ENCODE results near the gene GSPT2.
A peak's percentile ranks its signal among the peaks of the same experiment; 100 is the strongest.

The GSPT2 gene

DNA sequence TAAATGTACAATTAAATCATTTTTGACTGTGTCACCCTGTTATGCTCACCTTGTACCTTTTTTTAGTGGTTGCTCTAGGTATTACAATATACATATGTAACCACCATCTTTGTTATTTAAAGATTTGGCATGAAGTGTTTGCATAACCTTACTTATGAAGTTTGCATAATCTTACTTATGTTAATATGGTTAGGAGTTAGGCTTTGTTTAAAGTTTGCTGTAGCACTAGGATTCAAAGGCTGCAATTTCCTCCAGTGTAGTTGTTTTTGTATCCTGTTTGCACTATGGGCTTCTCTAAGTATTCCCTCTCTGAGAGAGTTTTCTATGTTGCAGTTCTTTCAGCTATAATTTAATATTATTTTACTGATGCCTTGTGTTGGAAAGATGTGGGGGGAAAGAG is 15.0 kb upstream of the GSPT2 start:
- no peak overlapping the region for H3K4me3 ChIP-seq (ENCODE audit: low read length)
- H2AK5ac ChIP-seq (ENCODE audit: low read length), result no peak overlapping the region
- H3K18ac ChIP-seq (ENCODE audit: low read length), result no peak overlapping the region
- H3K23ac ChIP-seq (ENCODE audit: low read length), result no peak overlapping the region
- H3K4me1 ChIP-seq (ENCODE audit: control insufficient read depth, low read depth, low read length), result no peaks in the 10 kb centered on the region
- no peak overlapping the region for H4K8ac ChIP-seq (ENCODE audit: low read depth, low read length)
- no peaks in the 10 kb centered on the region for H3K79me1 ChIP-seq (ENCODE audit: low read length)
- no peak for DNase-seq
- H3K9ac ChIP-seq (ENCODE audit: low read length), result no peak overlapping the region
- no peak overlapping the region for H4K5ac ChIP-seq (ENCODE audit: low read length)
- no peak overlapping the region for H2BK15ac ChIP-seq (replicated peaks; ENCODE audit: low read depth)
- no peak overlapping the region for H3K4ac ChIP-seq (ENCODE audit: low read depth, low read length)
- no peaks in the 10 kb centered on the region for H3K79me2 ChIP-seq (ENCODE audit: control insufficient read depth, insufficient read depth, low read length)
- H3K27ac ChIP-seq (ENCODE audit: low read depth, low read length), result no peak overlapping the region
- no peak overlapping the region for H3K4me2 ChIP-seq (ENCODE audit: low read length)
- no peak overlapping the region for H2BK5ac ChIP-seq (ENCODE audit: low read length)
- H3K27me3 ChIP-seq (ENCODE audit: insufficient read depth, low read length, poor library complexity), result no peaks in the 10 kb centered on the region
- H2BK120ac ChIP-seq (ENCODE audit: low read depth, low read length), result no peak overlapping the region
- no peaks in the 10 kb centered on the region for H3K36me3 ChIP-seq (ENCODE audit: control insufficient read depth, insufficient read depth, low read length)
- H3K56ac ChIP-seq (ENCODE audit: low read length), result no peak overlapping the region

DNA sequence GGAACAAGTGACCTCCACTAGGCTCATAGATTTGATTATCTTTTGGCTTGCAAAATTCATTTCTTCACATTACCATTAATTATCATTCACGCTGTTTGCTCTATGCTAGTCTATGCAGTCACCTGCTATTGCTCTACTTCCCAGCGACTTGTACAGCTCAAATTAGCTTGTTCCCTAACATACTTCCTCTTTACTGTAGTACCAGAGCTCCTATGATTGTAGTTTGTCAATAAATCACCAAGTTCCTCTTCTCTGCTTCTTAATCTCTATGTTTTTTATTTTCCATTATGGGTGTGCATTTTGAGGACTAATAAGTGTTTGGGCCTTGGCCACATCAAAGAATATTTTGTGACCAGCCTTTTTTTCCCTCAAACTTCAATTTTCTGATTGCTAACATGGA is 6.2 kb upstream of the GSPT2 start:
- Histone ChIP-seq H3K36me3 (ENCODE audit: control insufficient read depth, insufficient read depth, low read length) (no peaks in the 10 kb centered on the region), H3K4me3 (ENCODE audit: low read length) (no peak overlapping the region), H2BK15ac (replicated peaks; ENCODE audit: low read depth) (no peak overlapping the region), H4K8ac (ENCODE audit: low read depth, low read length) (no peak overlapping the region), H2BK5ac (ENCODE audit: low read length) (no peak overlapping the region), H3K79me2 (ENCODE audit: control insufficient read depth, insufficient read depth, low read length) (no peaks in the 10 kb centered on the region), H3K56ac (ENCODE audit: low read length) (no peak overlapping the region), H3K27ac (ENCODE audit: low read depth, low read length) (no peak overlapping the region), H3K18ac (ENCODE audit: low read length) (no peak overlapping the region), H2AK5ac (ENCODE audit: low read length) (no peak overlapping the region), H3K4me2 (ENCODE audit: low read length) (no peak overlapping the region), H4K5ac (ENCODE audit: low read length) (no peak overlapping the region), H3K4ac (ENCODE audit: low read depth, low read length) (no peak overlapping the region), H3K9ac (ENCODE audit: low read length) (no peak overlapping the region), H3K79me1 (ENCODE audit: low read length) (no peaks in the 10 kb centered on the region), H3K27me3 (ENCODE audit: insufficient read depth, low read length, poor library complexity) (no peaks in the 10 kb centered on the region), H3K23ac (ENCODE audit: low read length) (no peak overlapping the region), H2BK120ac (ENCODE audit: low read depth, low read length) (no peak overlapping the region), H3K4me1 (ENCODE audit: control insufficient read depth, low read depth, low read length) (no peaks in the 10 kb centered on the region)
- no CpG with 5 or more reads among the region's 2 CpGs for WGBS (ENCODE audit: extremely low coverage, insufficient coverage, low lambda C conversion rate)
- no peak for DNase-seq

DNA sequence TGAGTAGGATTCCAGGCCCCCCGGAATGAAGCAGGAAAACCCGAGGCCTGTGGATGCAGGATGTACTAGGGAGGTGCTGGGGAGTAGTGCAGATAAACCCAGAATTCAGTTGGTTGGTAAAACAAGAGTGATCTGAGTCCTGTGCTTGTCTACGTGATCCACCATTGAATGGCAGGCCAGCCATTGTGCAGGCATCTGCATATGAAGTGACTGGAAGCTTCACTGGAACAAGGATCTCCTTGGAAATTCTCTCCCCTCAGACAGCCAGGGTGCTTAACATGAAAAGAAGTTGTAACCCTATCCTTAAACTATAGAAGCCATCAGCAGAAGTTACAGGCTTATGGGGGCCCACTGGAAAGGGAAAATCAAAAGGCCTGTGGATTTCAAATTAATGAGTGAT is 656 bp upstream of the GSPT2 start:
- Histone ChIP-seq H2BK15ac (replicated peaks; ENCODE audit: low read depth) (no peak overlapping the region), H3K4me2 (ENCODE audit: low read length) (no peak overlapping the region), H3K36me3 (ENCODE audit: control insufficient read depth, insufficient read depth, low read length) (no peaks in the 10 kb centered on the region), H2BK5ac (ENCODE audit: low read length) (no peak overlapping the region), H3K18ac (ENCODE audit: low read length) (no peak overlapping the region), H3K4ac (ENCODE audit: low read depth, low read length) (peak overlapping the region; percentile 16), H3K23ac (ENCODE audit: low read length) (no peak overlapping the region), H3K79me2 (ENCODE audit: control insufficient read depth, insufficient read depth, low read length) (peaks cover 7% of the 10 kb centered on the region), H4K8ac (ENCODE audit: low read depth, low read length) (no peak overlapping the region), H3K79me1 (ENCODE audit: low read length) (no peaks in the 10 kb centered on the region), H3K27ac (ENCODE audit: low read depth, low read length) (no peak overlapping the region), H2BK120ac (ENCODE audit: low read depth, low read length) (no peak overlapping the region), H3K4me1 (ENCODE audit: control insufficient read depth, low read depth, low read length) (no peaks in the 10 kb centered on the region), H3K56ac (ENCODE audit: low read length) (peak overlapping the region; percentile 42), H3K9ac (ENCODE audit: low read length) (no peak overlapping the region), H3K4me3 (ENCODE audit: low read length) (no peak overlapping the region), H4K5ac (ENCODE audit: low read length) (no peak overlapping the region), H2AK5ac (ENCODE audit: low read length) (no peak overlapping the region), H3K27me3 (ENCODE audit: insufficient read depth, low read length, poor library complexity) (no peaks in the 10 kb centered on the region)
- no CpG with 5 or more reads among the region's 3 CpGs for WGBS (ENCODE audit: extremely low coverage, insufficient coverage, low lambda C conversion rate)
- no peak for DNase-seq

DNA sequence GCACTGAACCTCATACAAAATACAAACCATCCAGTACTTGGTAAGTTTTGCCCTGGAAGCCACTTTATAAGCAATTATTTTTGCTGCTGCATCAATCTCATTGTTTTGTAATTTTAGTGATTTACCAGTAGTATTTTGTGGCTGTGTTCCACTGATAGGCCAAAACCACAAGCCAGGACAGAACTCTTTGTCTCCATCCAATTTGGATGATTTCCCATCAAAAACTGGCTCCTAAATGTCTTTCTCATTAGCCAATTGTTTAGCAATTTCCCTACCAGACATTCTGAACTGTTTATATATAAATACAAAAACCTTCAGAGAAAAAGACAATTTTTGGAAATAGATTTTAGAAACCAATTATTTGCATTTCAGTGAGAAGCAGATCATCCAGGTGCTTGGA is 4.4 kb downstream of the GSPT2 start:
- no peak overlapping the region for H3K23ac ChIP-seq (ENCODE audit: low read length)
- H3K9ac ChIP-seq (ENCODE audit: low read length), result no peak overlapping the region
- no peak overlapping the region for H2BK5ac ChIP-seq (ENCODE audit: low read length)
- H3K36me3 ChIP-seq (ENCODE audit: control insufficient read depth, insufficient read depth, low read length), result no peaks in the 10 kb centered on the region
- no peak overlapping the region for H3K56ac ChIP-seq (ENCODE audit: low read length)
- H3K79me2 ChIP-seq (ENCODE audit: control insufficient read depth, insufficient read depth, low read length), result peaks cover 7% of the 10 kb centered on the region
- no peak overlapping the region for H4K8ac ChIP-seq (ENCODE audit: low read depth, low read length)
- H3K27me3 ChIP-seq (ENCODE audit: insufficient read depth, low read length, poor library complexity), result no peaks in the 10 kb centered on the region
- H4K5ac ChIP-seq (ENCODE audit: low read length), result no peak overlapping the region
- H3K18ac ChIP-seq (ENCODE audit: low read length), result no peak overlapping the region
- H3K4me2 ChIP-seq (ENCODE audit: low read length), result no peak overlapping the region
- no peak overlapping the region for H2BK15ac ChIP-seq (replicated peaks; ENCODE audit: low read depth)
- H2BK120ac ChIP-seq (ENCODE audit: low read depth, low read length), result no peak overlapping the region
- no peak for DNase-seq
- no peaks in the 10 kb centered on the region for H3K4me1 ChIP-seq (ENCODE audit: control insufficient read depth, low read depth, low read length)
- H3K27ac ChIP-seq (ENCODE audit: low read depth, low read length), result no peak overlapping the region
- H3K79me1 ChIP-seq (ENCODE audit: low read length), result no peaks in the 10 kb centered on the region
- H3K4me3 ChIP-seq (ENCODE audit: low read length), result no peak overlapping the region
- H2AK5ac ChIP-seq (ENCODE audit: low read length), result no peak overlapping the region
- H3K4ac ChIP-seq (ENCODE audit: low read depth, low read length), result no peak overlapping the region

- Histone ChIP-seq H3K4me3 (ENCODE audit: low read length) (no peak overlapping the region), H3K56ac (ENCODE audit: low read length) (no peak overlapping the region), H3K9ac (ENCODE audit: low read length) (no peak overlapping the region), H3K79me1 (ENCODE audit: low read length) (no peaks in the 10 kb centered on the region), H3K4ac (ENCODE audit: low read depth, low read length) (no peak overlapping the region), H3K79me2 (ENCODE audit: control insufficient read depth, insufficient read depth, low read length) (no peaks in the 10 kb centered on the region), H3K36me3 (ENCODE audit: control insufficient read depth, insufficient read depth, low read length) (no peaks in the 10 kb centered on the region), H4K5ac (ENCODE audit: low read length) (no peak overlapping the region), H2BK120ac (ENCODE audit: low read depth, low read length) (no peak overlapping the region), H3K27me3 (ENCODE audit: insufficient read depth, low read length, poor library complexity) (no peaks in the 10 kb centered on the region), H2BK5ac (ENCODE audit: low read length) (no peak overlapping the region), H3K4me1 (ENCODE audit: control insufficient read depth, low read depth, low read length) (no peaks in the 10 kb centered on the region), H3K18ac (ENCODE audit: low read length) (no peak overlapping the region), H4K8ac (ENCODE audit: low read depth, low read length) (no peak overlapping the region), H2BK15ac (replicated peaks; ENCODE audit: low read depth) (no peak overlapping the region), H3K27ac (ENCODE audit: low read depth, low read length) (no peak overlapping the region), H3K4me2 (ENCODE audit: low read length) (no peak overlapping the region), H2AK5ac (ENCODE audit: low read length) (no peak overlapping the region), H3K23ac (ENCODE audit: low read length) (no peak overlapping the region)
- peak; percentile 54 for DNase-seq
- no CpG with 5 or more reads among the region's 6 CpGs for WGBS (ENCODE audit: extremely low coverage, insufficient coverage, low lambda C conversion rate)
Observed at GRCh38 chrX:51759055-51759839, 16.0 kb downstream of the GSPT2 start.

DNA sequence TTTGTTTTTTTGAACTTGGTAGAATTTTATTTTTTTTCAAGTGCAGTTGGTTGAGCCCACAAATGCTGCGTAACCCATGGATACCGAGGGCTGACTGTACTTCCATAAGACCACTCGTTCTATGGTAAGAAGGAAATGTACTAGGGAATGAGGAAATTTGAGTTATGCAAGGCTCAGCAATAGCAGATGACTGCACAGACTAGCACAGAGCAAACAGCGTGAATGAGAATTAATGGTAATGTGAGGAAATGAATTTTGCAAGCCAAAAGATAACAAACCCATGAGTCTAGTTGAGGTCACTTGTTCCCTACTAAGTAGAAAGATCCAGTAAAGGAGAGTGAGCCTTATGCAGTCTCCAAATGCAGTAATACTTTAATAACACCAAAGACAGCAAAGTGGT is 17.4 kb downstream of the GSPT2 start:
- Histone ChIP-seq H3K27ac (ENCODE audit: low read depth, low read length) (no peak overlapping the region), H3K4me1 (ENCODE audit: control insufficient read depth, low read depth, low read length) (no peaks in the 10 kb centered on the region), H3K27me3 (ENCODE audit: insufficient read depth, low read length, poor library complexity) (no peaks in the 10 kb centered on the region), H3K36me3 (ENCODE audit: control insufficient read depth, insufficient read depth, low read length) (no peaks in the 10 kb centered on the region), H2BK15ac (replicated peaks; ENCODE audit: low read depth) (no peak overlapping the region), H4K8ac (ENCODE audit: low read depth, low read length) (no peak overlapping the region), H2AK5ac (ENCODE audit: low read length) (no peak overlapping the region), H3K4me3 (ENCODE audit: low read length) (no peak overlapping the region), H3K79me1 (ENCODE audit: low read length) (no peaks in the 10 kb centered on the region), H3K4ac (ENCODE audit: low read depth, low read length) (no peak overlapping the region), H4K5ac (ENCODE audit: low read length) (no peak overlapping the region), H2BK120ac (ENCODE audit: low read depth, low read length) (no peak overlapping the region), H3K79me2 (ENCODE audit: control insufficient read depth, insufficient read depth, low read length) (no peaks in the 10 kb centered on the region), H3K4me2 (ENCODE audit: low read length) (no peak overlapping the region), H3K9ac (ENCODE audit: low read length) (no peak overlapping the region), H2BK5ac (ENCODE audit: low read length) (no peak overlapping the region), H3K56ac (ENCODE audit: low read length) (no peak overlapping the region), H3K18ac (ENCODE audit: low read length) (no peak overlapping the region), H3K23ac (ENCODE audit: low read length) (no peak overlapping the region)
- WGBS (ENCODE audit: extremely low coverage, insufficient coverage, low lambda C conversion rate), result no CpG with 5 or more reads among the region's 4 CpGs
- DNase-seq, result no peak
